Cardiac ventricle fibroblast (primary cell): ENCODE data around the gene GDF10. TPM values are rescaled to one million over a fixed set of nuclear protein-coding genes. Genes with fewer than 3 reads are reported as not detected.

Source experiments
- total RNA-seq: library from RNA; depleted of rRNA; stranded (reverse); fragments of >200 nt; gene quantifications from 2 replicates; pipeline ENCODE4 v1.2.3, GENCODE V29; 2015

GDF10 gene, protein sequence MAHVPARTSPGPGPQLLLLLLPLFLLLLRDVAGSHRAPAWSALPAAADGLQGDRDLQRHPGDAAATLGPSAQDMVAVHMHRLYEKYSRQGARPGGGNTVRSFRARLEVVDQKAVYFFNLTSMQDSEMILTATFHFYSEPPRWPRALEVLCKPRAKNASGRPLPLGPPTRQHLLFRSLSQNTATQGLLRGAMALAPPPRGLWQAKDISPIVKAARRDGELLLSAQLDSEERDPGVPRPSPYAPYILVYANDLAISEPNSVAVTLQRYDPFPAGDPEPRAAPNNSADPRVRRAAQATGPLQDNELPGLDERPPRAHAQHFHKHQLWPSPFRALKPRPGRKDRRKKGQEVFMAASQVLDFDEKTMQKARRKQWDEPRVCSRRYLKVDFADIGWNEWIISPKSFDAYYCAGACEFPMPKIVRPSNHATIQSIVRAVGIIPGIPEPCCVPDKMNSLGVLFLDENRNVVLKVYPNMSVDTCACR
- 0.12 and 0.15 TPM in 2 replicates for total RNA-seq

DNA sequence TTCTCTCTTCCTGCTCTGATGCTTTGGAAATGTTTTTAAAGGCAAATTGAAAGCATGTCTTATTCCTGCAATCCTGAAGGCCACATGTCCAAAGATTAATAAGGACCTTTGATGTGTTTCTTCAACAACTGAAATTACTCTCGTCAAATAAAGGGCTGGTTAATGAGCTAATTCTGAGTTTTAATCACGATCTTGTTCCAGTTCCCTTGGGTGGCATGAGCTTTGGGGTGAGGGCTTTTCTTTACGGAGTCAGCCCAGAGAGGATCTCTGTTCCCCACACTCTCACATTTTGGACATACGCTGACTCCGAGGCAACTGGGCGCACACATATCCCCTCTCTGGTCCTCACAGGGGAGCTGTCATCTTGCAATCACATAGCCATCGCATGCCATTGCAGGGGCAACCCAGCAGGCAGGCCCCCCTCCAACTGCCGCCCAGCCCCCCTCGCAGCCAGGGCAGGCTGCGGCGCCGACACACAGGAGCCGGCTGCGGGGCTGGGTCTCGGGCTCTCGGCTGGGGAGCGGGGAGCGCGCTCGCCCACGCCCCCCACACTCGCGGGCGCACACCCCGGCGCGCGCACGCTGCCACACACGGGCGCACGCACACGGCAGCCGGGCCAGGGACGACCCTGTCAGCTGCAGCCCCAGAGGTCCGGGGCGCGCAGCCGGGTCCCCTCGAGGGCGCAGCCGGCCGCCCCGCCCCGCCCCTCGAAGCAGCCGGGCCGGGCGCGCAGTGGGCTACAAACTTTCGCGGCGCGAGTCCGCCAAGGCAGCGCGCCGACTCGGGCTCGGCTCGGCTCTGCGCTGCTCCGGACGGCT is at the start of gene GDF10:
Gene GDF10 (plus strand): TSS at position 587 of the 818 bp plus-strand sequence. CDS start 455 bp downstream, outside the sequence.

GRCh38 chr10:47322300-47323061 is 22.5 kb downstream of the GDF10 start, which contains the start of gene GDF2:
TSS of gene GDF2 (plus strand) at chr10:47322454. CDS start at chr10:47322669, 215 bp downstream.

GRCh38 chr10:47348138-47348651 is 48.2 kb downstream of the GDF10 start, which contains the start of gene RBP3:
TSS of gene RBP3 (plus strand) at chr10:47348363. CDS start at chr10:47348485, 122 bp downstream.

Other genes with a start within 250 kb of the GDF10 start
- not detected in 2 replicates for gene GDF2, start 22.3 kb downstream of the GDF10 start, total RNA-seq
- not detected in 2 replicates for gene RBP3, start 48.2 kb downstream of the GDF10 start, total RNA-seq
- 0.06 TPM in 1 of 2 replicates, not detected in the other for gene ZNF488, start 84.1 kb downstream of the GDF10 start, total RNA-seq
- gene ANXA8, start 183.9 kb downstream of the GDF10 start, total RNA-seq: not detected in 2 replicates
- not detected in 2 replicates for gene FAM25G, start 191.5 kb downstream of the GDF10 start, total RNA-seq
- 1.8 and 2.1 TPM in 2 replicates for gene AGAP9, start 223.4 kb downstream of the GDF10 start, total RNA-seq